LHCN-M2 (cell line): ENCODE measurements around the gene SLC26A11. TPM values are rescaled to one million over a fixed set of nuclear protein-coding genes. Genes with fewer than 3 reads are reported as not detected.
A peak's percentile ranks its signal among the peaks of the same experiment; 100 is the strongest.

ENCODE experiments used
- DNase-seq: peaks from one replicate; pipeline ENCODE4 v3.0.0-alpha.2; 2012; ENCODE audit warnings: low read depth
- total RNA-seq: library from RNA; depleted of rRNA; stranded (reverse); fragments of >200 nt; gene quantifications from 2 replicates; pipeline ENCODE4 v1.2.3, GENCODE V29; 2014

SLC26A11 gene
- total RNA-seq, 1 experiment from 2014 or later = 9.6 TPM

DNA sequence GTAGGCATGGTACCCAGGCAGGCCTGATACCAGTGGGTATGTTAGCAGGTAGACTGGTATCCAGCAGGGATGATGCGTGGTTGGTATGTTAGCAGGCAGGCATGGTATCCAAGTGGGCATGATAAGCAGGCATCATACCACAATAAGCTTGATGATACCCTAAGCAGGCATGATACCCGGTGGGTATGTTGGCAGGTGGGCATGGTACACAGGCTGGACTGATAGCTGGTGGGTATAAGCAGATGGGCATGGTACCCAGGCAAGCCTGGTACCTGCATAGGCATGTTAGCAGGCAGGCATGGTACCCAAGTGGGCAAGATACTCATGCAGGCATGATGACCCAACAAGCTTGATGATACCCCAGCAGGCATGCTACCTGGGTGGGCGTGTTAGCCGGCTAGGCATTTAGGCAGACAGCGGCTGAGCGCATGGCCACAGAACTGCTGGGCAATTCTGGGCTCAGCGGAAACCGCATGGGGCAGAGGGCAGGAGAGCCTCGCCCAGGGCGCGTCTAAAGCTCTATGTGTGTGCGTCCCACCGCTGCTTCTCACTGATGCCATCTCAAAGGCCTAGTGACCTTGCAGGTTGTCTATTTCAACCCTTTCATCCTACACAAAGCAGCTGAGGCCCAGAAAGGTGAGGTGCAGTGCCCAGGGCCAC, 2.4 kb upstream of the SLC26A11 start:
- DNase-seq = no peak

DNA sequence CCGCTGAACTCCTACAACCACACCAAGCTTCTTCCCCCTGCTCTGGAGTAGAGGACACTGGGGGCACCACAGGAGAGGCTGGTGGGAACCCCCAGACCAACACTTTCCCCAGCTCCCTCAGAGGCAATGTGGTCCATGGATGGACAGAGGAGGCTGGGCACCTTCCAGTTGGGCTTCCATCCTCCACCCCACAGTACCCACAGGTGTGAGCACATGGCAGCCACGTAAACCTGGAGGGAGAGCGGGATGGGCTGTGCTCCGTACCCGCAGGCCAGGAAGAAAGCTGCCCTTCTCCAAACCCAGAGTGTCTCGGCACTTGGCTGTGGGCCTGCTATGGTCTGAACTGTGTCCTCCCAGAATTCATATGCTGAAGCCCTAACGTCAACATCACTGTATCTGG, 1.8 kb upstream of the SLC26A11 start:
- no peak for DNase-seq

DNA sequence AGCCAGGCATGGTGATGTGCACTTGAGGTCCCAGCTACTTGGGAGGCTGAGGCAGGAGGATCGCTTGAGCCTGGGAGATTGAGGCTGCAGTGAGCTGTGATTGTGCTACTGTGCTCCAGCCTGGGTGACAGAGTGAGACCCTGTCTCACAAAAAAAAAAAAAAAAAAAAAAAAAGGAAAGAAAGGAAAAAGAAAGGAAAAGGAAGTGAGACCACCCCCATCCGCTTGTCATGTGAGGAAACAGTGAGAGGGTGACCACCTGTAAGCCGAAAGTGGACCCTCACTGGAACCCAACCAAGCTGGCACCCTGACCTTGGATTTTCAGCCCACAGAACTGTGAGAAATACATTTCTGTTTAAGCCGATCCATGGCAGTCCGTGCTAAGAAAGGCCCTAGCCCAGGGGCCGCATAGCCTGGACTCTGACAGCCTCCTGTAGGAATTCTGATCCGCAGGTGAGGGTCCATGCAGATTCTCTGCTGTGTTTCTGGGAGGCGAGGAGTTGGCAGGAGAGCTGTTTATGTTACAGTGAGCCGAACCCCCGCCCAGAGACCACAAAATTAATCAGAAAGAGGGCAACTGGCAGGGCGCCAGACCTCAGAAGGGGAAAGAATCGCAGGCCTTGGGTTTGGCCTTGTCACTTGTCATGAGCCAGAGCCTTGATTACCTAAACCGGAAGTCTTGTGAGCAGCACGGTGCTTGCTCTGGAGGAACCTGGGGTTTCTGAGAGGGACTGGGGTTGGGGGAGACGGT, 1.0 kb upstream of the SLC26A11 start:
- DNase-seq = peak; percentile 85

DNA sequence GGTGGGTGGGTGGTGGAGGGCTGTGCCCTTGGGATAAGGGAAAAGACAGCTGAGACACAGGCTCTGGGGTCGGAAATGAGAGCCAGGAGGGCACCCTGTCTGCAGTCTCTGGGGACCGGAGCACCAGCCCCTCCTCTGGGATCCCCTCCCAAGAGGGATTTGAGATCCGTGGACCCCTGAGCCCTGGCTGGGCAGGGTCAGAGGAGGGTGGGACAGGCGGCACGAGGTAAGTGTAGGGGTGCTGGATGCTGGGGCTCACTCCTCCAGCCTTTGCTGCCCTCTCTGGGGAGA, 519 bp upstream of the SLC26A11 start:
- no peak for DNase-seq

DNA sequence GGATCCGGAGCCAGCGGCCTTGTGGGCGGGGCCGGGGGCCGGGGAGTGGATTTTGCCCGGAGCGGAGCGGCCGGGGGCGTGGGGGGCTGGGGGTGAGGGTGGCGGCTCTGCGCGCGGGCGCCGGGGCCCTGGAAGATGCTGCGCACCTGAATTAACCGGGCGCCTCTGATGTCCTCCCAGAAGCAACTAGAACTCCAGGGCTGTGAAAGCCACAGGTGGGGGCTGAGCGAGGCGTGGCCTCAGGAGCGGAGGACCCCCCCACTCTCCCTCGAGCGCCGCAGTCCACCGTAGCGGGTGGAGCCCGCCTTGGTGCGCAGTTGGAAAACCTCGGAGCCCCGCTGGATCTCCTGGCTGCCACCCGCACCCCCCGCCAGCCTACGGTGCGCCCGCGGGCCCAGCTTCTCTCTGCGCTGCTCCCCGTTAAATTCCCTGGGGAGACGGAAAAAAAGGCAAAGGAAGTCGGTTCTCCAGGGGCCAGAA, 549 bp downstream of the SLC26A11 start:
- DNase-seq = no peak

DNA sequence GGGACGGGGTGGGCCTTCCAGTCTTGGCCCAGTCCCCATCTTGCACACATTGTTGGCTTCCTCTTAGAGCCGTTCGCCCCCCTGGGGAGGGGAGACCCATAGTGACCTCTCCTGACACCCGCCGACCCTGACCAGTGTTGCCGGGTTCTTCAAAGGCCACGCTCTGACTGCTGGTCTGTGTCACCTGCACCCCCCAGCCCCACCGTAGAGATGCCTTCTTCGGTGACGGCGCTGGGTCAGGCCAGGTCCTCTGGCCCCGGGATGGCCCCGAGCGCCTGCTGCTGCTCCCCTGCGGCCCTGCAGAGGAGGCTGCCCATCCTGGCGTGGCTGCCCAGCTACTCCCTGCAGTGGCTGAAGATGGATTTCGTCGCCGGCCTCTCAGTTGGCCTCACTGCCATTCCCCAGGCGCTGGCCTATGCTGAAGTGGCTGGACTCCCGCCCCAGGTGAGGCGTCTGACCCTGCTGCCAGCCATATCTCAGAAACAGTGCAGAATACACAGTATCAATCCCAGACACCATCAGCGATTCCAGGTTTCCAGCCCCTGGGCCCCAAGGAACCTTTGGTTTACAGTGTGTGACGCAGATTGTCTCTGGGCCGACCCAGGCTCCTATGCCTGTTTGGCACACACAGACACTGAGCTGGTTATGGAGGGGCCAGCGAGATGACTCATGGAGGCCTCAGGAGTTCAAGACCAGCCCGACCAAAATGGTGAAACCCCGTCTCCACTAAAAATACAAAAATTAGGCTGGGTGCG, 1.3 kb downstream of the SLC26A11 start:
- DNase-seq = no peak

DNA sequence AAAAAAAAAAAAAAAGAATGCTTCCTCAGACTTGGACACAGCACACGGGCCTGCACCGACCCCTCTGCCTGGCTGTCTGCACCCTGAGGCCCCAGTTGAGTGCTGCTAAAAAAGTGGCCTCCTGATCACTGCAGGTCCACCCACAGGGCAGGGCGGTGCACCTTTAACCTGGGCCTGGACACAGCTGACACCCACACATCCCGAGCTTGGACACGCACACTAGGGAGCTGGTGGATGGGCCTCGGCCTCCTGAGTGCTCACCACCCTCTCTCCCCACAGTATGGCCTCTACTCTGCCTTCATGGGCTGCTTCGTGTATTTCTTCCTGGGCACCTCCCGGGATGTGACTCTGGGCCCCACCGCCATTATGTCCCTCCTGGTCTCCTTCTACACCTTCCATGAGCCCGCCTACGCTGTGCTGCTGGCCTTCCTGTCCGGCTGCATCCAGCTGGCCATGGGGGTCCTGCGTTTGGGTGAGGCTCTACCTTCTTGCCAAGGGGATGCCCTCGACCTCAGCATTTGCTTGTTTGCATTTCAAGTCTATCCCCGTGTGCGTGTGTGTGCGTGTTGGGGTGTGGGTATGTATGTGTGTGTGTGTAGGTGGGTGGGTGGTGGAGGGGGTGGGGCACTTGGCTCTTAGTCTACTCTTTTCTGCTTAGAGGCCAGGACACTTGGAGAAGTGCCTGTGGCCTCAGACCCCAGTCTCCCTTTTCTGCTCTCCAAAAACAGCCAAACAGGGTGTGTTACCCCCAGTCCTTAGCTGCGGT, 2.3 kb downstream of the SLC26A11 start:
- DNase-seq = no peak

DNA sequence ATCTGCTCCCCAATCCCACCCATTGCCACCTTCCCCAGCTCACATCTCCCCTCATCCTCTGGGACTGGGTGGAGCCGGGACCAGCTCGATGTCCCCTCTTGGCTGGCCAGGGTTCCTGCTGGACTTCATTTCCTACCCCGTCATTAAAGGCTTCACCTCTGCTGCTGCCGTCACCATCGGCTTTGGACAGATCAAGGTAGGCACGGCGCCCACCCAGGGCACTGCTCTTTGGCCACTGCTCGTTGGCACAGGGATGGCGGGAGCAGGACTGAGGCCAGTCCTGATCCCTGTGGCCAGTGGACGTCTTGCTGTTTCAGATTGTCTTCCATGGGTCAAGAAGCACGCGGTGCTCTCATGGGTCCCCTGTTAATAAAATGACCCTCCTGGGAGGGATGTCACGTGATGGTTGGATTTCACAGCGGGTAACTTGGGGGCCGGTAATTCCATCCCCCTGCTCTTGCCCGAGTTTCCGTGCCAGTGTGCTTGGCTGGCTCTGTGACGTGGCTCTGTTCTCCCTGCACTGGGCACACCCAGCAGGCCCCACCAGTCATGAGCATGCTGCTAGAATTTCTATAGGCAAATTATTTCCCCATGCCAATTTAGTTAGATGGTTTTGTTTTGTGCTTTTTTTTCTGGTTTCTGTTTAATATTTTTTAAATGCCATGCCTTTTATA, 3.1 kb downstream of the SLC26A11 start:
- DNase-seq = no peak

DNA sequence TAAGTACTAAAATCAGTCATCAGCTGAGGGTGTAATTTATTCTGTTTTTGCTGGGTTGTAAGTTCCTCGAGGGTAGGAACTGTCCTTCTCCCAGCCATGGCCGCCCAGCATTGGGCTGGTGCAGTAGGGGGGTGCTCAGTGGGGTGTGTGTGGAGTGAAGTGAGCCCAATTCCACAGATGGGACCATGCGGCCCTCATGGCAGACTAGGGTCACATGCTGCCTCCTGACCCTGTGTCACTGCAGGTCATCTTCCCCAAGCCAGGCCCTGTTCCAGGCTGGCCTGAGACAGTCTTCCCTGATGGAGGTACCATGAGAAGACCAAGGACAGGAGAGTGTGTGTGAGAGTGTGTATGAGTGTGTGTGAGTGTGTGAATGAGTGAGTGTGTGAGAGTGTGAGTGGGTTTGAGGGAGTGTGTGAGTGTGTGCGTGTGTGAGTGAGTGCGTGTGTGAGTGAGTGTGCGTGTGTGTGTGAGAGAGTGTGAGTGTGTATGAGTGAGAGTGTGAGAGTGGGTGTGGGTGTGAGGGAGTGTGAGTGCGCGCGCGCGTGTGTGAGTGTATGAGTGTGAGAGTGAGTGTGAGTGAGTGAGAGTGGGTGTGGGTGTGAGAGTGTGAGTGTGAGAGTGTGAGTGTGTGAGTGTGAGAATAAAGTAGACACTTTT, 3.7 kb downstream of the SLC26A11 start:
- DNase-seq = no peak

DNA sequence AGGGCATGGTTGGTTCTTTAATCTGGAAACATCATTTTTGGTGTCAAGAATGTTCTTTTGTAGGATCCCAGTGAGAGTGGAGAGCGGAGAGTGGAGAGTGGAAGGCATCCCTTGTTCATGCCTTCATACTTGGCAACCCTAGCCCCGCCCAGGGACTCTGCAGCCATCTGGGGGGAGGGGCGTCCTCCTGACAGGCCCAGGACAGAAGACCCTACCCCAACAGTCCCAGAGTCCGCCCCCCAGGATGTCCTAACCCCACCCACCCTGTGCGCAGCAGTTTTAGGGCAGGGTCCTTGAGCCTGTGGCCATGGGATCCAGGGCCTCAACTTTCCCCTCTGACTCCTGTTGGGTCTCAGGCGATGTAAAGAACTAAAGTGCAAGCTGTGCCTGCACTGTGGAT, 4.5 kb downstream of the SLC26A11 start:
- DNase-seq = no peak

DNA sequence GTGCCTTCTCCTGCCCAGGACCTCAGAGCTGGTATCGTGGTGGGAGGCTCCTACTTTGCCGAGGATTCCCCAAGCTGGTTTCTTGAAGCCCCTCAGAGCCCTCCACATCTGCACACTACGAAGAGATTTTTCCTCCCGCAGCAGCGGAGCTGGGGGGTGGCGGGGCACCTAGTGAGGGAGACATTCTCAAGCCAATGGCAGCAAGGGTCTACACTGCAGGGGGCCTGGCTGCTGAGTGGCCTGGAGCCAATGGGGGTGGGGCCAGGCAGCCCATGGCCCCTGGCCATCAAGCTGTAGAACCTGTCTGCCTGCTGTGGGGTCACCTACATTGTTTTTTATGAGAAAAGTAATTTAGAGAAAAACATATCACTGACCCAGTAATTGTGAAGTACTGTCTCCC, 5.0 kb downstream of the SLC26A11 start:
- DNase-seq = no peak

DNA sequence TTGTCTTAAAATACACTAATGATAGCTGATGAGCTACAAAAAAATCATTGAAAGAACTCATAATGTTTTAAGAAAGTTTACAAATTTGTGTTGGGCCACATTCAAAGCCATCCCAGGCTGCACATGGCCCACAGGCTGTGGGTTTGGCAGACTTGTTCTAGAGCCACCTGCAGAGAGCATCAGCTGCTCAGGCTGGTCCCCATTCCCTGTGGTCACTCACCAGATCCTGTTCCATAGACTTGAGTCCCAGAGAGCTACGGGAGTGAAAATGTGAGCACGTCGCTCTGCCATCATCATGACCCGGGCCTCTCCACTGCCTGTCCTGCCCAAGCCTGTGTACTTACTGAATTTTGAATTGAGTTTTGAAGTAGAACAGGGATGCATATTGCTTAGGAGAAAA, 6.9 kb downstream of the SLC26A11 start:
- no peak for DNase-seq

DNA sequence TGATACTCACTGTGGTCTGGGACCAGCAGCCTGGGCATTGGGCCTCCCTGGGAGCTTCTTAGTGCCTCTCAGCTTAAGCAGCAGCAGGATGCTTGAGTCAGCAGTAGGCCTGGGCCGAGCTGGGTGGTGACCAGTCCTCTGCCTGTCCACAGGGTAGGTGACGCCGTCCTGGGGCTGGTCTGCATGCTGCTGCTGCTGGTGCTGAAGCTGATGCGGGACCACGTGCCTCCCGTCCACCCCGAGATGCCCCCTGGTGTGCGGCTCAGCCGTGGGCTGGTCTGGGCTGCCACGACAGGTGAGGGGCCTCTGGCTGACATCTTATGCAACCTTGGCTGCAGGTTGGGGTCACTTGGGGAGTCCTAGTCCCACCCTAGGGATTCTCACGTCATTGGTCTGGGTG, 7.4 kb downstream of the SLC26A11 start:
- no peak for DNase-seq

DNA sequence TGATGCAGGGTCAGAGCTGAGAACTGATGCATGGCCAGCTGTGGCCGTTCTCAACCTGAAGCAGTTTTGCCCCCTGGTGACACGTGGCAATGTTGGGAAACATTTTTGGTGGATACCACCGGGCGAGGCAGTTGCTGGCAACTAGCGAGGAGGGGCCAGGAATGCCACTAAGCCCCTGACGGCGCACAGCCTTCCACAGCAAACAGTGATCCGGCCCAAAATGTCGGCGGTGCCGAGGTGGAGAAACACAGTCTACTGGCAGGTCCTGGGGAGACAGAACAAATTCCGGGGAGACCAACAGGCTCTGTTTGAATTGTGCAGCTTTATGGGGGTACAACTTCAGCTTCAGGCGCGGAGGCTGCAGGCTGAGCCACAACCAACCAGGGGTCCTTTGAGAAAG, 8.2 kb downstream of the SLC26A11 start:
- DNase-seq = no peak

DNA sequence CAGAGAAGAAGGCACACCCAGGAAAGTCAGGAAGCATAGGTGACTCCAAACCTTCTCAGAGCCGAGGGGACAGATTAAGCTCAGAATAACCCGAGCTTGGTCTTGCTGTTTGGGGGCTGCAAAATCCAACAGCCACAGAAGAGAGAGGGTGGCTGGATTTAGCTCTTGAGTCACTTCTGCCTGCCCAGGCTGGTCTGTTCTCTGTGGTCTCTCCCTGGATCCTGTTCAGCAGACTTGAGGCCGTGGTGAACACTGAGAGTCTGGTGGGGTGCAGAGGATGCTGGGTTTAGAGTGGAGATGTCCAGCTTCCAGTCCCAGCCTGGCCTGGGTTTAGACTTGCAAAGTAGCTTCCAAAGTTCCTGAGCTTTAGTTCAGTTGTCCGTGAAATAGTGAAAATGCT, 8.8 kb downstream of the SLC26A11 start:
- DNase-seq = no peak

DNA sequence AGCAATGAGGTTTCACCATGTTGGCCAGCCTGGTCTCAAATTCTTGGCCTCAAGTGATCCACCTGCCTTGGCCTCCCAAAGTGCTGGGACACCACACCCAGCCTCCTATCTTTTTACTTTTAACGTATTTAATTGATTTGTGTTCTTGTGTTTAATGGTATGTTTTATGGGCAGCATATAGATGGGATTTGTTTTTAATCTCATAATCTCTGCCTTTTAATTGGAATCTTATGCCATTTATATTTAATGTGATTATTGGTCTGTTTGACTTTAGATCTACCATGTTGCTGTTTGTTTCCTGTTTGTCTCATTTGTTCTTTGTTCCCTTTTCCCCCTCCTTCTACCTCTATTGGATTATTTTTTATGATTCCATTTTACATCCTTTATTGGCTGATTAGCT, 12.2 kb downstream of the SLC26A11 start:
- DNase-seq = no peak

DNA sequence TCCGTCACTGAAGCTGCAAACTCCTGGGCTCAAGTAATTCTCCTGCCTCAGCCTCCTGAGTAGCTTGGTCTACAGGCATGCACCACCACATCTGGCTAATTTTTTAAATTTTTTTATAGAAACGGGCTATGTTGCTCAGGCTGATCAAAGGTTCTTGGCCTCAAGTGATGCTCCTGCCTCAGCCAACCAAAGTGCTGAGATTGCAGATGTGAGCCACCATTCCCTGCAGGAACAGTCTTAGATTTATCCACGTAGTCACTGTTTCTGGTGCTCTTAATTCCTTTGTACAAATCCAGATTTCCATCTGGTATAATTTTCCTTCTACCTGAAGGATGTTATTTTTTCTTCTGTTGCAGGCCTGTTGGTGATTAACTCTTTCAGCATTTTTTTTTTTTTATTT, 13.0 kb downstream of the SLC26A11 start:
- DNase-seq = no peak

DNA sequence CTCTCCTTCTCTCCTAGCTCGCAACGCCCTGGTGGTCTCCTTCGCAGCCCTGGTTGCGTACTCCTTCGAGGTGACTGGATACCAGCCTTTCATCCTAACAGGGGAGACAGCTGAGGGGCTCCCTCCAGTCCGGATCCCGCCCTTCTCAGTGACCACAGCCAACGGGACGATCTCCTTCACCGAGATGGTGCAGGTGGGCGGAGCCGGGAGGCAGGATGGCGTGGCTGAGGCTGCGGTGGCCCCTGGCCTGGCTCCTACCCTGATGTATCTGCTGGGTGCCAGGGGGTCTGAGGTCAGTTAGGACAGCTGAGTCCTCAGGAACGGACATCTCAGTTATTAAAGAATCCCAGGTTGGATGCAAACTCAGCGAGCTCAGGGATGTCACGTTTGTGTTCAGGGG, 16.7 kb downstream of the SLC26A11 start:
- no peak for DNase-seq

DNA sequence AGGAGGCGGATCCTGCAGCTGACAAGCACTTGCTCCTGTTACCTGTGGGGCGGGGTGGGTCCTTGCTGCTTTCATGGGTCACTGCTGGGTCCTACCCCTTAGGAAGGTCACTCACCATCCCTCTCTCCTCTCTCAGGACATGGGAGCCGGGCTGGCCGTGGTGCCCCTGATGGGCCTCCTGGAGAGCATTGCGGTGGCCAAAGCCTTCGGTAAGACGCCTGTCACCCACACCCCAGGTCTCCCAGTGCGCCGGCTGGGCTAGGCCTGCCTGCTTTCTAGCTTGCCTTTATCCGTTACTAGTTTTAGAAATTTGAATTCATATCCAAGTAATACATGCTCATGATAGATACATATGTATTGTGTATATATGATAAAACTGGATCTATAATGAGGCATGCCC, 17.2 kb downstream of the SLC26A11 start:
- no peak for DNase-seq

DNA sequence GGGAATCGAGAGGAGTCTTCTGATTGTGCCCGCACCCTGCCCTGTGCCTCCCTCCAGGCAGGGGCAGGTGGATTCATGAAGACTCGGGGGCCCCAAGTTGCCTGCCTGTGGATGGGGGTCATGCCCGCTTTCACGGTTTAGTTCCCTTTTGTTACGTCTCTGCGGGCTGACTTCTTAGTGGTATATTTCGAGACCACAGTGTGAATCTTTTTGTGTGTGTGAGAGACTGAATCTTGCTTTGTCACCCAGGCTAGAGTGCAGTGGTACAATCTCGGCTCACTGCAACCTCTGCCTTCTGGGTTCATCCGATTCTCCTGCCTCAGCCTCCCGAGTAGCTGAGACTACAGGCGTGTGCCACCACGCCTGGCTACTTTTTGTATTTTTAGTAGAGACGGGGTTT, 22.3 kb downstream of the SLC26A11 start:
- no peak for DNase-seq
